ENCODE measurements around the gene COPS9. TPM values are rescaled to one million over a fixed set of nuclear protein-coding genes. Genes with fewer than 3 reads are reported as not detected.

Gene COPS9
- total RNA-seq, 1 donor from 2014 or later: 34.7 TPM

- DNase-seq (ENCODE audit: low read depth): no peak
Measured at GRCh38 chr2:240166191-240166590, 30.1 kb upstream of the COPS9 start.

DNA sequence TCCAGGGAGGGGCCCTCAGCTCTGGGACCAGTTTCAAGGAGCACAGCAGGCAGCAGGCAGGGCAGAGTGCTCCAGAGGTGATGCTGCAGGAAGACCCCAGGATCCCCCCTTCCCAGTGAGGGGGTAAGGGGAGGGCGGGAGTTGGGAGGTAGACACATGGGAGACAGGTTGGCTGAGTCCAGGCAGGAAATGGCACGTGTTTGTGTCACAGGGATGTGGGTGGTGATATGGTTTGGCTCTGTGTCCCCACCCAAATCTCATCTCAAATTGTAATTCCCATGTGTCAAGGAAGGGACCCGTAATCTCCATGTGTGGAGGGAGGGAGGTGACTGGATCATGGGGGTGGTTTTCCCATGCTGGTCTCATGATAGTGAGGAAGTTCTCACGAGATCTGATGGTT is 29.6 kb upstream of the COPS9 start:
- no peak for DNase-seq (ENCODE audit: low read depth)

DNA sequence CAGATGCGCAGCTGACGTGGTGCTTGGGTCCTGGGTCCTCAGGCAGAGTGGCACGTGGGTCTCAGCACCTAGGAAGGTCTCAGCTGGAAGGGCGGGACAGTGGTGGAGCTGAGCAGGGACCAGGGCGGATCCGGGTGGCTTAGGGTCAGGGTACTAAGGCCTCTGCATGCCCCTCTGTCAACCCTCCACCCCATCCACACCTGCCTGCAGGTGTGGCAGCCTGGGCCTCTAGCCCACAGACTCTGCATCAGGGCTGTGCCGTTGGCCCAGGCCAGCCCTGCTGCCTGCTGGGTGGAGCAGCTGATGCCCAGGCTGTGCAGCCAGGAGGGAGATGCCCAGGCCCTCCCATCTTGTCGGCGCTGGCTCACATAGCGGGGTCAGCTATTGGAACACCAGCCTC is 28.9 kb upstream of the COPS9 start:
- no peak for DNase-seq (ENCODE audit: low read depth)

- DNase-seq (ENCODE audit: low read depth): no peak
Measured at GRCh38 chr2:240164586-240164985, 28.5 kb upstream of the COPS9 start.

GRCh38 chr2:240163844-240164574 is 27.9 kb upstream of the COPS9 start:
- DNase-seq (ENCODE audit: low read depth): no peak

DNA sequence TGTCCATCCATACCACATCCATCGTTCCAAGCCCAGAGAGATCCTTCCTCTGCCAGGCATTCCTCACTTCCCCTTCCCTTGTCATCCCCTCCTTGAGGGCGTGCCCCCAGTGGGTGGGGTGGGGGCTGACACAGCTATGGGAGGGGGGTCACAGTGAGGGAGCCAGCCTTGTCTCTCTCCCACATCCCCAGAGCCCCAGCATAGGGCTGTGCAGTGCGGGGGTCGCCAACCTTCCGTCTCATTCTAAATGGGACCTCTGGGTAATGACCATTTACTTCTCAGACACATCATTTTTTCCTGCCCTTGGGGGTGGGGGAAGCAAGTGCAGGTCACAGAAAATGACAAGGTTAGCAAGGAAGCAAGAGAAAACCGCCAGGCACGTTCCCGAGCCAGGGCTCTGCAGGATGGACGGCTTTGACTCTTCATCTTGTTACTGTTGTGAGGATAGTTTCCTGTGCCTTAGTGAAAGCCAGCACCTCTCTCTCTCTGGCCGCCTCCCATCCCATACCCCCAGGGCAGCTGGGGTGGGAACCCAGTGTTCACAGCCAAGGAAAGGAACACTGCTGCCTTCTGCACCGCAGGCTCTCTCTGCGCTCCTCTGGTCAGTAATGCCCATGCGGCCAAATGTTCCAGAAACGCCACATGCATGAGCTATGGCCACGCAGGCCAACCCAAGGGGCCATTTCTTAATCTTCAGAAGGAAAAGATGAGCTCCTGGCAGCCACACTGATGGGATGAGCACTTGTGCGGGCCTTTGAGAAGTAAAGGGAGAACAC is 27.0 kb upstream of the COPS9 start:
- no peak for DNase-seq (ENCODE audit: low read depth)

DNA sequence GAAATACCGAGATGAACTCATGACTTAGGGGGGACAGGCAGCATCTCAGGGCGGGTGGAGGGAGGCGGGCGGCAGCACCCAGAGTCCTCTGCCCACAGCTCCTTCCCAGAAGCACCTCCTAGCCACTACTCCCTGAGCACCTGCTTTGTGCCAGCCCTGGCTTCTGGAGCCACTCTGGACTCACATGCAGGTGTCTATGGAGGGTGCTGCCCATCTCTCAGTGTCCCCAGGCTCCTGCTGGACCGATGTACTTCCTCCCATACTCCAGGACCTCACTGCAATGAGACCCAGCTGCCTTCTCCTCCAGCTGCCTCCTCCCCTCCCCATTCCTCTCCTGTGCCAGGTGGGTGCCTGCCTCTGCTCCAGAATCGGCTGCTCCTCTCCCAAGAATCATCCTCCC is 26.4 kb upstream of the COPS9 start:
- DNase-seq (ENCODE audit: low read depth): no peak

GRCh38 chr2:240162032-240162431 is 25.9 kb upstream of the COPS9 start:
- DNase-seq (ENCODE audit: low read depth): no peak

GRCh38 chr2:240161087-240161750 is 25.1 kb upstream of the COPS9 start:
- DNase-seq (ENCODE audit: low read depth): no peak

- DNase-seq (ENCODE audit: low read depth): no peak
Measured at GRCh38 chr2:240160291-240161086, 24.4 kb upstream of the COPS9 start.

DNA sequence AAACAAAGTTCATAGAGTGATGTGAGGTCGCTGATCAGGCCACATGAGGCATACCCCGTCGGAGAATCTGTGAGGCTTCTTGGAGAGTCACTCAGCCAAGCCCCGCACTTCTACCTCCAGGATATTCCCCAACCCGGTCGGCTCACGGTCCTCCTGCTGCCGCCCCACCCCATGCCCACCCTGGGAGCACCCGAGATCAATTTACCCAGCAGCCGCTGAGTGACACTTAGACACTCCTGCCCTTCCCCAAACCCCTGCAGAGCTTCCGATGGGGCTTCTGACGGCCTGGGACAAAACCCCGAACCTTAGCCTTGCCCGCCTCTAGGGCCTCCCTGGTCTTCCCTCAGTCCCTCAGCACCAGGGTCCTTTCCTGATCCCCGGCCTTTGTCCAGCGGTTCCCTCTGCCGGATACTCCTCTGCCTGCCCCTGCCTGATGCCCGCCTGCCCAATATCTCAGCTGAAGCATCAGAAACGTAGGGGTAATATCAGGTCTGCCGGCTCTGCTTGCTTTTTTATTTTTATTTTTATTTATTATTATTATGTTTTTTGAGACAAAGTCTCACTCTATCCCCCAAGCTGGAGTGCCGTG is 23.2 kb upstream of the COPS9 start:
- DNase-seq (ENCODE audit: low read depth): no peak

GRCh38 chr2:240157147-240157470 is 21.0 kb upstream of the COPS9 start:
- DNase-seq (ENCODE audit: low read depth): no peak

- no peak for DNase-seq (ENCODE audit: low read depth)
Measured at GRCh38 chr2:240156435-240157146, 20.5 kb upstream of the COPS9 start.

DNA sequence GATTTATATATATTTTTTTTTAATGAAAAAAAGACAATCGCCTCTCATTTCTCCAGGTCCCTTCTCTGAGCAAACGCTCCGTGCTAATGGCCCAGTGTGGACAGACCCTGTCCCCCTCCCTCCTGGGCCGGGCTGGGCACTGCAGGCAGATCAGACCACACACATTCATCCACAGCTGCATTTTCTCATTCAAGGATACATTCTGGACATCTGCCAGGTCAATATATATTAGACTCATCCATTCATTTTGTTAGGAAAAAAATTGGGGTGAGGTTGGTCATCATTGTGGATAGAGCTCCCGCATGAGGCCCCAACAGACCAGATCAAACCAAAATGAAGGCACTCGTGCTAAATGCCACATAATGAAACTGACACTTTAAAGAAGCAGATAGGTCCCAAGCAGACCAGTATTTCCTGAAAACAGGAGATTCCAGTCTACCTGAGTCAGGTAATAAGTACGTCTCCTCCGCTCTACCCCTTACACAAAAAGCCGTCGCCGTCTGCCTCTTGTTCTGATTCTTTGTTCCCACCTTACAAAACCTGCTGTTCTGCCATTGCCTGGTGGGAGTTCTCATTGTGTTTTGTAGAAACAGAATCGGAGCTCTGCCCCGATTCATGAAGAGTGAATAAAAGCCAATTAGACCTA is 19.8 kb upstream of the COPS9 start:
- no peak for DNase-seq (ENCODE audit: low read depth)

DNA sequence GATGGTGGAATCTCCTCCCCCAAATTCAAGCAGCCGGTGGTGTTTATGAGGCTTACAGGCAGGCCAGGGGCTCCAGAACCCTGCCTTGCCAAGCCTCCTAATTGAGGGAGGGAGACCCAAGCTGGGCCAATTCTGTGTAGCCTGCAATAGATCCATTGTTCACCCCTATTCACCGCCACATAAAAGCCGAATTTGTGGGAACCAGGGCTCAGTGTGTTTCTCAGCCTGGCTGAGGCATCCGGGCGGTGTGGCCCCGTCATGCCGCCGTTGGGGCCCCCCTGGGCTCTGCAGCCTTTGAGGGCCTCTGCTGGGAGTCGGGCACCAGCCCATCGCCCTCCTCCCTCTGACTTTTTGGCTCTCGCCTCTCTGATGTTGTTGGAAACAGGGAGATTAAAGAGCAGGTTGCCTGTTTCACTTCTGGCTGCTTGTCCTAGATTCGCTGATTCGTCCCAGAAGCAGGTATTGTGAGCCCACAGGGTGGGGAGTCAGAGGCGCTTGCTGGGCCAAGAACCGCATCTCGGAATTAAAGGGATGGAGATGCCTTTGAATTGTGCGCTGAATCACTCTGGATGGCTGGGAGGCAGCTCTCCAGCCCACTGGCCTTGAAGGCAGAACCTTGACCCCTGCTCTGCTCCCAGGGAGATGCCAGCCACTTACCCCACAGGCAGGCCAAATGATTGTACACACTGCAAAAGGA is 19.1 kb upstream of the COPS9 start:
- DNase-seq (ENCODE audit: low read depth): no peak

DNA sequence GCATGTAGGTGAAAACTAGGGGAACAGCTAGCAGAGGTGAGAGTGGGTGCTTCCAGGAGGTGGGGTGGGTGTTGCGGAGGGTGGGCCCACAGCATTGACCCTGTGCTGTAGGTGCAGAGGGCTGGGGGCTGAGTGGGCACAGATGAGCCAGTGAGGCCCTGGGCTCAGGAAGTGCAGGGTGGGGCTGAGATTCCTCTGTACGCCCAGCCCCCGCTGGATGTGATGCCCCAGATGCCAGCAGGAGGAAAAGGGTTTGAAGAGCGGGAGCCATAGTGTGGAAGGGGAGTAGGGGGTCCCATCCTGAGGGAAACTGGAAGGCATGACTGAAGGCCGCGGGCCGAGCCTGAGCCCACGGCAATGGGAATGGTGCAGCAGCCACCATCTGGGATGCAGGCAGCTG is 18.5 kb upstream of the COPS9 start:
- DNase-seq (ENCODE audit: low read depth): no peak

DNA sequence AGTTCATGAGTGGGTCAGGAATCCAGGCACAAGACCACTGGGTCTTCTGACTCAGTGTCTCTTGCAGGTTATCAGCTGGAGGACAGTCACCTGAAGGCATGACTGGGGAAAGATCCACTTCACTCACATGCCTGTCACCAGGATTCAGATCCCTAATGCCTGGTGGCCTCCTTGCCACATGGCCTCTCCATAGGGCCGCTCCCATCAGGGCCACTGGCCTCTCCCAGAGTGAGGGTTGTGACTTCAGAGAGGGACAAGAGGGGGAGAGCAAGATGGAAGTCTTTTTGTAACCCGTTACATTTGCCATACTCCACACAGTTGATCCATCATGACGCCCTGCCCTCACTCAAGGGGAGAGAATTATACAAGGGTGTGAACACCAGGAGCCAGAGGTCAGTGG is 17.3 kb upstream of the COPS9 start:
- DNase-seq (ENCODE audit: low read depth): no peak

DNA sequence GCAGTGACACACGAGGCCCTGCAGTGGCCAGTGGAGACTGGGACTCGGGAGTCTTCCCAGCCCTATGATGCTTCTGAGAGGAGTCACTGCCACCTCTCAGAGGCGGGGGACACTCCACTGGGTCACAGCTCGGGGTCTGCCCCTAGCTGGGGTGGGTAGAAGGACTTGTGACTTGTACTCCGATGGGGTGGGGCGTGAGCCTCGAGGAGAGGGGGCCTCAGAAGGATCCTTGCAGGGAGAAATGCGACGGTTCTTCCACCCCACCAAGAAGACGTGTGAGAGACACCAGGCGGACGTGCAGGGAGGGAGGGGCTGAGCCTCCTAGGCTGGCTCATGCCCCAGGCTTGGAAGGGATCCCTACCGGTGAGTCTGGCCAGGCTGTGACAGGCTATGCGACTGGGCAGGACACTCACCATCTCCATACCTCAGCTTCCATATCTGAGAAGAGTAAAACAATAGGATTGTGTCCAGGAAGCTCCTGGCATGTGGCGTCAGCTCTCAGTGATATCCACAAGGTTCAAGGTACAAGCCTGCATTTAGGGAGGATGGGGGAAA is 15.4 kb upstream of the COPS9 start:
- DNase-seq (ENCODE audit: low read depth): no peak

DNA sequence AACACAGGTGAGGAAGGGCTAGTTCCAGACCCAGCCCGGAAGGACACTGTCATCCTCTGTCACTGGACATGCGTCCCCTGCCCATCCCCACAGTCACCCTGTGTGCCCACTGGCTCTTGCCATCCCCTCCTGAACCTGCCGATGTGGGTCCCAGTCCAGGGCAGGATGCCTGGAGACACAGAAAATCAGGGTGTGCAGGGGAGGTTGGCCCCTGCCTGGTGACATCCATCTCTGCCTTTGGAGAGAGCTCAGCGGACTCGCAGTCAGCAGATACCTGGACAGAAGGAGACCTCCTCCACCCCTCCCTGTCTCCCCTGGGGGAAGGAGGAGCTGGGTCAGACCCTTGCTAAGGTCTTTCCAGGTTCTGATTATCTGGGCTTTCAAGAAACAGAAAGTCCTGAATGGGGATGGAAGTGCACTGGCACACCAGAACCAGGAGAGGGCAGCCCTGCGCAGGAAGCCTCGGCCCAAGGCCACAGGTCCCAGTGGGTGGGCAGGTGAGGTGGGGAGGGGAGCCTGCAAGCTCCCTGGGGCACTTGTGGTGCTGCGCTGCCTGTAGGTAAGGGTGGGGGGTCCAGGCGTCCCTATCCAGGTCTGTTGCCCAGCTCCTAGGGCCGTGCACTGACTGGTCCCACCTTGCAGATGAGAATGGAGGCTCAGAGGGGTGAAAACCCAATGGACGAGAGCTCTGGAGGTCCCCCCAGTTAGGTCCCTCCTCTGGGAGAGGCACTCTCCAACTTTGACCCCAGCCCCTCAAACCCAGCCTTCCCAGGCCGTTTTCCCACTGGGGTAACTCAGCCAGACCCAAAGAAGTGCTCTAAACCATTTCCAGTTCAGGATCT is 14.1 kb upstream of the COPS9 start:
- peak; percentile 12 for DNase-seq (ENCODE audit: low read depth)
